GM18520 (cell line): ENCODE data around the gene ARTN.

Experiments
- ATAC-seq: cut with Tn5 transposase; IDR thresholded peaks from one replicate; pipeline ENCODE4 v1.9.1; 2021; ENCODE audit not compliant: unreplicated experiment

Gene ARTN

DNA sequence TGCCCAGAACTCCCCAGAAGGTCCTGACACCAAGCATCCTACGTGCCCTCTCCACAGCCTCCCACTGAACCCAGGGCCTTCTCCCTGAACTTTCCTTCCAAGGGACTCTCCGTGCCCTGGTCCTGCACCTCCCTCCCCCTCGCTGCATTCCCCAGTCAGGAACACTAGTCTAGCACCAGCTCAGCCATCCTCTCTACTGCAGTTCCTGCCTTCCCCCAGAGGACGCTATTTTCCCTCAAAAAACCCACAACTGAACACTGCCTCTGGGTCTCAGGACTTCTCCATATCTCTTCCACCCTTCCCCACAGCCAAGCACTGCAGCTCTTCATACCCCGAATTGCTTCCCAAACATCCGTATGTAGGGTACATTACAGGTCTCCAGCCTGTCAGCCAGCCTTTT is 12.6 kb upstream of the ARTN start:
- ATAC-seq: no peak

DNA sequence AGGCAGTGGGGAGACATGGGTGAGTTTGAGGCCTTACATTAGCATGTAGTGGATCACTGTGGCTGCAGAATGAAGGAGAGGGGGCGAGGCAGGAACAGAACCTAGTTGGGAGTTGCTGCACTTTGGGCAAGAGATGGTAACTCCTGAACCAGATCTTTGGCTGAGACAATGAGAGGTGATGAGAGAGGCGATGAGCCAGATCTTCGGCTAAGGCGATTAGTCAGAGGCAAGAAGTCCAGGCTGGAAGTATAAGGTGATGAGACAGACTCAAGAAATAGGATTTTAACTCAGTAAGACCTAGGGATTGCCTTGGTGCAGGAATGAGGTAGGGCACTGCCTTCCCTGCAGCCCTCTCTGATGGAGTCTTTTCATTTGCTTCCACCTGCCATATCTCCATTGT is 9.1 kb upstream of the ARTN start:
- no peak for ATAC-seq

DNA sequence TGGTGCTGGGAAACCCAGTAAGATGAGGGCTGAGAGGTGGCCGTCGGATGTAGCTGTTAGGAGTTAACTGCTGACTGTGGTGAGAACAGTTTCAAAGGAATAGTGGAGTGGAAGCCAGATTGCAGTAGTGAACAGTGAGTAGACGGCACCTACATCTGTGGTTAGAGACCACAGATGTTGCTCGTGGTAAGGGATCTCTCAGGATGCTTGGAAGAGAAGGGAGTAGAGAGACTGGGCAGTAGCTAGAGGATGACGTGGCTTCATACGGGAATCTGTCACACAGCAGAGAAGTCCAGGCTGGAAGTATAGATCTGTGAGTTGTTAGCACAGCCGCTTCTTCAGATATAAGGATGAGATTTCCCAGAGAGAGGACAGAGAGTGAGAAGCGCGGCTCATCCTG is 7.8 kb upstream of the ARTN start:
- ATAC-seq: no peak

DNA sequence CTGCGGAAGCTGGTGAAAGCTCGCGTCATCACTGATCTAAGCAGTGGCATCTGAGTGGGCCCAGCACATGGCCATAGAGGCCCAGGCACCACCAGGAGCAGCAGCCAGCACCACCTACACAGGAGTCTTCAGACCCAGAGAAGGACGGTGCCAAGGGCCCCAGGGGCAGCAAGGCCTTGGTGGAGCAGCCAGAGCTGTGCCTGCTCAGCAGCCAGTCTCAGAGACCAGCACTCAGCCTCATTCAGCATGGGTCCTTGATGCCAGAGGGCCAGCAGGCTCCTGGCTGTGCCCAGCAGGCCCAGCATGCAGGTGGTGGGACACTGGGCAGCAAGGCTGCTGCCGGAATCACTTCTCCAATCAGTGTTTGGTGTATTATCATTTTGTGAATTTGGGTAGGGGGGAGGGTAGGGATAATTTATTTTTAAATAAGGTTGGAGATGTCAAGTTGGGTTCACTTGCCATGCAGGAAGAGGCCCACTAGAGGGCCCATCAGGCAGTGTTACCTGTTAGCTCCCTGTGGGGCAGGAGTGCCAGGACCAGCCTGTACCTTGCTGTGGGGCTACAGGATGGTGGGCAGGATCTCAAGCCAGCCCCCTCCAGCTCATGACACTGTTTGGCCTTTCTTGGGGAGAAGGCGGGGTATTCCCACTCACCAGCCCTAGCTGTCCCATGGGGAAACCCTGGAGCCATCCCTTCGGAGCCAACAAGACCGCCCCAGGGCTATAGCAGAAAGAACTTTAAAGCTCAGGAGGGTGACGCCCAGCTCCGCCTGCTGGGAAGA is 3.2 kb upstream of the ARTN start:
- ATAC-seq: no peak

DNA sequence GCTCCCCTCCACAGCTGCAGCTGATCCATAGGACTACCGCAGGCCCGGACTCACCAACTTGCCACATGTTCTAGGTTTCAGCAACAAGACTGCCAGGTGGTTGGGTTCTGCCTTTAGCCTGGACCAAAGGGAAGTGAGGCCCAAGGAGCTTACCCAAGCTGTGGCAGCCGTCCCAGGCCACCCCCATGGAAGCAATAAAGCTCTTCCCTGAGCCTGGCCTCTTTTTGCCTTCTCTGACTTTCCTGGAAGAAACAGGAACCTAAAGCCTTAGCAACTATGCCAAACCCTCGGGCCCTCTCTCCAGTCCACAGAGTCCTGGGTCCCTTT is 2.7 kb upstream of the ARTN start:
- ATAC-seq: no peak

DNA sequence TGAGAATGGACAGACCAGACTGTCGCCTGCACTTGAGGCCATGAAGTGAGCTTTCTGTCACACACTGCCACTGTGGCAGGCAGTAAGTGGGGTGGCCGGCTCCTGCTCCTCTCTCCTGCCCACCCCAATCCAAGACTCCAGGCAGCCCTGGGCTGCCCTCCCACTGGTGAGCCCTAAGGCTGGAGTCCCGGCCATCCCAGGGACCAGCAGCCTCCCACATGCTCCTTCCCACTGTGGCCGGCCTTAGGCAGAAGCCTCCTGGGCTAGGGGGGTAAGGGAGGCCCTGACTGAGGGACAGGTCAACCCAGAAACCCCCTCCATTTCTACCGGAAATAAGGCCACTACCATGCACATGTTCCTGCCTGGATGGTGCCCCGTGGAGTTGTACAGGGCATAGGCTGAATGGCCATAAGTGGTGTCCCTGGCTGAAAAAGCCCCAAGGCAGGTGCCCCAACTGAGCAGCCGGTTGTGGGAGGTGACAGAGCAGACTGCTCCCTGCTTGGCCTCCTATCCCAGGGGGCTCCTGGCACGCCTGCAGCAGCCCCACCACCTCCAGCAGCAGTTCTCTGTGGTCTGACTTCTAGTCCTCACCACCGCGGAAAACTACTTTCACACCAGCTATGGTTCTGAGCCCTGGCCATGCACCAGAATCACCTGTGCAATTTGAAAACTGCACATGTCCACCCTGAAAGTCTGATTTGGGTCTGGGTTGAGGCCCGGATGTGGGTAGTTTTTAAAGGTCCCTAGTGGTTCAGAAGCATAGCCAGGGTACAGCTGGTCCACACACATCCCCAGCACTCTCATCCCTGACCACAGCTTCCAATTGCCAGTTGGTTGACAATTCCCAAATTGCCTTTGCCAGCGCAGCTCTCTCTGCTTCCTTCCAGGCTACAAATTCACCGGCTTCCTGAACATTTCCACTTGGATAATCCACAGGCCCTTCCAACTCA is 1.6 kb upstream of the ARTN start:
- no peak for ATAC-seq

DNA sequence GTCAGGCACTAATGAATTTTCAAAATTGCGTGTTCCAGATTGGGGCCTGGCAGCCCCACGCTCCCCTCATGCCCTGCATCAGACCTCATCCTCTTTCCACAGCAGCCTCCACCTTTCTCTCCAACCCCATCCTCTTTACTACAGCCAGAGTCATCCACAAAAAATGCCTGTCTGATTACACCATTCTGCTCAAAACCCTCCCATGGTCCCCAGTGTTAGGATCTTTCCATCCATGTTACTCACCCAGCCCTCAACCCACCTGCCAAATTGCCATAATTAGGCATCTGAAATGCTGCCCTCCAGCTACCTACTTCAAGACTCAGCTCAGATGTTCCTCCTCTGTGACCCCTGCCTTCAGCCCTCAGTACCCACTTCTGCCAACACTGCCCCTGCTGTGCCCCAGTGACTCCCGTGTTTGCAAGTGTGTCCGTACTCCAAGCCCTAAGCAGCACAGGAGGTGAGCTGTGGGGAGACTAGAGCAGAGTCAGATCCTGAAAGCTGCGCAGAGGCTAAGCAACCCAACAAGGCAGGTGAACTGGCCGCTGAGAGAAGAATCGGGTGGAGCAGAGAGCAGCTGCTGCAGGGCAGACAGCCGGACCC is 715 bp upstream of the ARTN start:
- no peak for ATAC-seq

DNA sequence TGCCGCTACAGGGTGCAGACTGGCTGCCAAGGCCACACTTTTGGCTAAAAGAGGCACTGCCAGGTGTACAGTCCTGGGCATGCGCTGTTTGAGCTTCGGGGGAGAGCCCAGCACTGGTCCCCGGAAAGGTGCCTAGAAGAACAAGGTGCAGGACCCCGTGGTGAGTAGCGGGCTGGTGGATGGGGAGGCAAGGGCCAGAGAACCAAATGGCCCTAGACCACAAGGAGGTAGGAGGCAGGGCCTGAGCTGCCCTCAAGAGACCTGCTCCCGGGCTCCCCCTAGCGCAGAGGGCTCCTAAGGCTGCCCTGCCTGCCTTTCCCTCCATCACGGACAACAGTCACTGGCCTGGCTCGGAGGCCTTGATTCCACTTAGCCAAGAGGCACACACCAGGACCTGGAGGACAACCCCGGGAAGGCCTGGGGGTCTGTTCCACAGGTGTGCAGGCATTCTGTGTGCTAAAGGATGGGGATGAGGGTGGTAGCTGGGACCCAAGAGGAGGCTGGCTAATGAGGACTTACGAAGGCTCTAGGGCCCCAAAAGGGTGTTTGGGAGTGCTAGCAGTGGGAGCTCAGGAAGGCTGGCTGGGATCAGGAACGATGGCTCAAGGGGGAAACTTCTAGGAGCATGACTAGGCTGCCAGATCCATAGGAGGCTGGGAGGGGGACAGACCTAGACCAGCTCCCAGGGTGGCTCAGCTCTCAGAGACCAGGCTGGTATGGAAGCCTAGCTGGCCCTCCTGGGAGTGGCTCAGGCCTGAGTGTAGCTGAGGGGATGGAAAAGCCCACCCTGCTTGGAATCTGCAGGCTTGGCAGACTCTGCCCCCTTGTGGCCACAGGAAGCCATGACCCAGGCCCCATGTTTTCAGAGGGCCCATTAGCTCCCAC is 742 bp downstream of the ARTN start:
- ATAC-seq: no peak

DNA sequence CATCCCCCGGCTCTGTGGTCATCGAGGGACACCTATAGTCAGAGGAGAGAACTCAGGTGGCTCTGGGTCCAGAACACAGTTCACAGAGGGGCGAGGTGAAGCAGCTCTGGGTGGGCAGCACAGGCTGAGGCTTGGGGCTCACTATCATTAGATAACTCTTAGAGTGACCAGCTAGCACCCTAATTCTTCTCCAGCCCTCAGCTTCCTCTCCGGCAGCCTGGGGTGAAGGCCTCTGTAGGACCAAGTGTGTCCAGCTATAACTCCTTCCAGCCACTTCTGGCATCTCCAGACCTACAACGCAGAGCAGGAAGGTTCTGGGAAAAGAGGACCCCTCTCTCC is 1.4 kb downstream of the ARTN start:
- ATAC-seq: no peak

DNA sequence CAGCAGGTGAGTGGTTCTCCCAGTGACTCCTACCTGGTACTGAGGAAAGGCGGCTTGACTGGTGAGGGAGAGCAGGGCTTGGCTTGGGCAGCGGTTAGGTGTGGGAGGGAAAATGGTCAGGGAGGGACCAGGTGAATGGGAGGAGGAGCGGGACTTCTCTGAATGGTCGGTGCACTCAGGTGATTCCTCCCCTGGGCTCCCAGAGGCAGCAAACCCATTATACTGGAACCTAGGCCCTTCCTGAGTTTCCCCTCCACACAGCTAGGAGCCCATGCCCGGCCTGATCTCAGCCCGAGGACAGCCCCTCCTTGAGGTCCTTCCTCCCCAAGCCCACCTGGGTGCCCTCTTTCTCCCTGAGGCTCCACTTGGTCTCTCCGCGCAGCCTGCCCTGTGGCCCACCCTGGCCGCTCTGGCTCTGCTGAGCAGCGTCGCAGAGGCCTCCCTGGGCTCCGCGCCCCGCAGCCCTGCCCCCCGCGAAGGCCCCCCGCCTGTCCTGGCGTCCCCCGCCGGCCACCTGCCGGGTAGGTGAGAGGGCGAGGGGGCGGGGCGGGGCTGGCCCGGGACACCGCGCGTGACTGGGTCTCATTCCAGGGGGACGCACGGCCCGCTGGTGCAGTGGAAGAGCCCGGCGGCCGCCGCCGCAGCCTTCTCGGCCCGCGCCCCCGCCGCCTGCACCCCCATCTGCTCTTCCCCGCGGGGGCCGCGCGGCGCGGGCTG is 2.3 kb downstream of the ARTN start:
- no peak for ATAC-seq

DNA sequence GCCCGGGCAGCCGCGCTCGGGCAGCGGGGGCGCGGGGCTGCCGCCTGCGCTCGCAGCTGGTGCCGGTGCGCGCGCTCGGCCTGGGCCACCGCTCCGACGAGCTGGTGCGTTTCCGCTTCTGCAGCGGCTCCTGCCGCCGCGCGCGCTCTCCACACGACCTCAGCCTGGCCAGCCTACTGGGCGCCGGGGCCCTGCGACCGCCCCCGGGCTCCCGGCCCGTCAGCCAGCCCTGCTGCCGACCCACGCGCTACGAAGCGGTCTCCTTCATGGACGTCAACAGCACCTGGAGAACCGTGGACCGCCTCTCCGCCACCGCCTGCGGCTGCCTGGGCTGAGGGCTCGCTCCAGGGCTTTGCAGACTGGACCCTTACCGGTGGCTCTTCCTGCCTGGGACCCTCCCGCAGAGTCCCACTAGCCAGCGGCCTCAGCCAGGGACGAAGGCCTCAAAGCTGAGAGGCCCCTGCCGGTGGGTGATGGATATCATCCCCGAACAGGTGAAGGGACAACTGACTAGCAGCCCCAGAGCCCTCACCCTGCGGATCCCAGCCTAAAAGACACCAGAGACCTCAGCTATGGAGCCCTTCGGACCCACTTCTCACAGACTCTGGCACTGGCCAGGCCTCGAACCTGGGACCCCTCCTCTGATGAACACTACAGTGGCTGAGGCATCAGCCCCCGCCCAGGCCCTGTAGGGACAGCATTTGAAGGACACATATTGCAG is 3.0 kb downstream of the ARTN start:
- ATAC-seq: no peak

DNA sequence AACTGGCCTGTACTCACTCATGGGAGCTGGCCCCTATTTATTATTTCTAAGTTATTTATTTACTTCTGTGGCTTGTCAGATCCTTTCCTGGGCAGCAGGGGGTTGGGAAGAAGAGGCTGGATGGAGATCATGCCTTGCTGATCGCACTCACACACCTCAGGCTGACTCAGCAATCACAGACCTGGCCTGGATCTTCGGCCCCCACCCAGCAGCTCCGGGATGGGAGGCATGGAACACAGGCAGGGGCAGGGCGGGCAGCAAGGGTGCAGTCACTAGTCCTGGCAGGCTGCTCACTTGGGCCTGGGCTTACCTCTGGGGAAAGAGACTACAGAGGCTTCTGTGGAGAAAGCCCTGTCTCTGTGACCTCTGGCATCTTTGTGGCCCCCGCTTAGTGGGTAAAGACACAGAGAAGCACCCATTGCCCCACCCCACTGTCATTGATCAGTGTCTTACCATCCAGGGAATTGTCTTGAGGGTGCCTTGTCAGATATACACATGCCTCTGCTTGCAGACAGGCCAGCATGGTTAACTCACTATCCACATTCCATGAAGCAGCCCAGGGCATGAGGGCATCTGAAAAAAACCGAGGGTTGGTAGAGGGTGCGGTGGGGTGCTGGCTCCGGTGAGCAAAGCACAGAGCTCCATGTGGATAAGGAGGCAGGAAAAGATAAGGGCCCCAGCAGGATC is 3.7 kb downstream of the ARTN start:
- ATAC-seq: no peak

DNA sequence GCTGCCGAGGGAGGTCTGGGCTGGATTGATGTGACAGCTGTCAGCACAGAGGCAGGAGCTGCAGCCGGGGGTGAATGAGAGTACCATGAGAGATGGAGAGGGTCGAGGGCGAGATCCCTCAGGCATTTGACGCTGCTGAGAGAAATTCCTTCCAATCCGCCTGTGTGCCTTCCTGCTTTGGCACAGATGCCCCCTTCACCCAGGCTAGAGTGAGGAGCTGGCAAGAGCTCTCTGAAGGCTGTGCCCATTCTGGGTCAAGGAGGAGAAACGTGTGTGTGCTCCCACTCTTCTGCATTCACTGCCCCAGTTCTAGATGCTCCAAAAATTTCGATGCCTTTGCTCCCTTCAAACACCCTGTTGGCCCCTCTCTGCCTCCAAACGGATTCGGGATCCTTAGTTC is 4.8 kb downstream of the ARTN start:
- ATAC-seq: no peak

DNA sequence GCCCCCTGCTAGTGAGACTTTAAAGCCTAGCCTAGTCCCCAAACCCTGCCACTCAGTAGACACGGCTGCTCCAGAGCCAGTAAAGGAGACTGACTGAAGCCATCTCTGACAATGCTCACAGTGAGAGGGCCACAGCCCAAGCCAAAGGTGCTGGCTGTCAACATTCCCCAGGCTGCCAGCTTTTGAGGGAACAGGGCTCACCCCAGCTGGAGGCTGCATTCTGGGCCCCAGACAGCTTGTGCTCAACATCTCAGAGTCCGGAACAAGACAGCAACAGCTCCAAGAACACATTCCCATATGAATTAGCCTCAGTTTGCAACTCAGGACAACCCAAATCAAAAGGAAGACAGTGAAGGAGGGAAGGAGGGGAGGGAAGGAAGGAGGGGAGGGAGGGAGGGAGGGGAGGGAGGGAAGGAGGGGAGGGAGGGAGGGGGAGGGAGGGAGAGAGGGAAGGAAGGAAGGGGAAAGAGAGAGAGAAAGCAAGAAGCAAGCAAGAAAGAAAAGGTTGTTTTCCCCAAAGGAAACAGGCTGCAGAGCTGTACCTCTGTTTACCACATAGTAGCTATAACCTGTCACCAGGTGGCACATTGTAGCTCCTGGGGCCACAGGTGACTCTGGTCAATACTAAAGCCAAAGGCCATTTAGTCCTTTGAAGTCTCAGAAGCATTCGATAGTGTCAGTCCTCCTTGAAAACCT is 5.4 kb downstream of the ARTN start:
- ATAC-seq: no peak

DNA sequence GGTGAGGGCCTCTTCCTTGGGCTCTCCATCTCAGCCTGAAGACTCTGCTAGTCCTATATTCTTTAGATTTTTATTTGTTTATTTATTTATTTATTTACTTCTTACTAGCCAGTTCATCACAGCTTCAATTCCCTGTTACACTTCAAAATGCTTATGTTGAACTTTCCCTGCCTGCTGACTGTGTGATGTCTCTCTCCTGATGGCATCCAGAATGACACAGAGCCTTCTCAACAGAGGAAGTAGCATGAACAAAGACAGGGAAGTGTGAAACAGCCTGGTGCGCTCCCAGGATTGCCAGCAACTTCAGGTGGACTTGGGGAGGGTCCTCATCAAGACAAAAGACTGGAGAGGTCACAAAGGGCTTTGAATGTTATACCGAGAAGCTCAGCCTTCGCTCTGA is 8.8 kb downstream of the ARTN start:
- no peak for ATAC-seq

DNA sequence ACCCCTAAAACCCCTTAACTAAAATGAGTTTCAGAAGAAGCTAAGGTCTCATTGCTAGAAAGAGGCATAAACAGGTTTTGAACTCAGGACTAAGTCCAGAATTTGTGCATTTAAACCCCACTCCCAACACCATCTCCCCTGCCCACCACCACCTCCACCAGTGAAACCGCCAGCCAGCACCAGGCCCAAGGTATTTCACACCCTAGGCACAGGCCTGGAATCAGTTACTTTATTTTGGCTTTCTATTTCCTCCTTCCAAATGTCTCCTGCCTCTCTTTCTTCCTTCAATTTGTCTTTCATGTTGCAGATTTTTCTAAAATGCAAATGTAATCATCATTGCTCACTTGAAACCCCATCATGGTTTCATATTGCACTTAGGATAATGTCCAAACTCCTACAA is 11.3 kb downstream of the ARTN start:
- no peak for ATAC-seq

DNA sequence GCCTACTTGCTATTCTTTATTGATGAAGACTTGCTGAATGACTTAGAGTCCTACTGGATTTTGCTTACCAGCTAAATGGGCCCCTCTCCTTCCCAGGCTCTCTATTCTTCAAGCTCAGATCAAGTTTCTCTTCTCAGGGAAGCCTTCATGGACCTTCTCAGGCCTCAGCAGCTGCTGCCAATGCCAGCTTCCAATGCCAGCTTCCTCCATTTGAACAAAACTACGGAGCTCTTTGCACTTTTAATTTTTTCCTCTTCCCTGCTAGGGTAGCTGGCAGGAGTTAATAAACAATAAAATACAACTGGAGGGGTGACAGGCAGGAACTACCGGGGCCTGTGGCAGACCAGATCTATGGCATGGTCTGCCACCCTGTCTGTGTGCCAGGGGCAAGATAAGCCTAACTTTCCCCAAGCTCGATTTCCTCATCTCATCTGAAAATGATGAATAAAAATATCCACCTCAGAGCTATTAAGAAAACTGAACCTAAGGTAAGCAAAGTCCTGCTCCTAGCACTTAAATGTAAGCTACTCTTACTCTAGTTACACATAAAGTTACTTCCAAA is 12.2 kb downstream of the ARTN start:
- ATAC-seq: no peak
